ENCODE measurements around the gene CLUH.

The CLUH gene

DNA sequence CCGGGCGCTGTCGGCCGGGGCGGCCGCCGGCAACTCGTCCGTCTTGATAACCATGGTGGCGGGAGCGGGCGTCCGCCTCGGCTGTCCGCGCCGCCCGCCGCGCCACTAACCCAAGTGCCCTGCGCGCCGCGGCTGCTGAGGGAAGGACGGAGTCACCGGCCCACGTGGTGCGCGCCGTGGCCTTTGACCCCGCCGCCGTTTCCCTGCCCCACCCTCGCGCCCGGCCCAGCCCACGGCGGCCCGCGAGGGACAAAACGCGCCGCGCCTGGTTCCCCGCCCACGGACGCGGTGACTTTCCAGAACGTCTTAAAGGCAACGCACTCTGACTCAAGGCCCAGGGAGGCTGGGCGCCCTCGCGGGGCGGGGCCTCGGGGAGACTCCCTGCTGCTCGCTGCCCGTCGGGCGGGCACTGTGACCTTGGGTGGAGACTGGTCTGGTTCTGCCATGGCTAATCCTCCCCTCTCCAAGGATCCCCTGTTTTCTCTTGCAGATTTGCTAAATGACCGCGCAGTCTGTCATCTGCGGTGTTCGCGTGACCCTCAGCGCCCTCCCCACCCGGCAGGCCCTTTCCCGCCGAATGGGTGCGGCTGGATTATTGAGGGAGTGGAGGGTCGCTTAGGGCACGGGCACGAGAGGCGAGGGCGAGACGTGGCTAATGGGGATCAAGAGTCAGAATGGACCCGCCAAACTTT is at the start of gene CLUH:
Gene CLUH, minus strand, starts transcription at position 157 of the 692 bp plus-strand sequence. Its CDS starts 103 bp downstream, at position 54.
- DNase-seq (ENCODE audit: low read depth in 3 of 3, low spot score in 1 of 3): peak; percentile 88 to 97 (median 94)

- no peak for DNase-seq (ENCODE audit: low read depth in 3 of 3, low spot score in 1 of 3)
These were observed 47.3 kb upstream of the CLUH start for GRCh38 chr17:2758870-2759269.

DNA sequence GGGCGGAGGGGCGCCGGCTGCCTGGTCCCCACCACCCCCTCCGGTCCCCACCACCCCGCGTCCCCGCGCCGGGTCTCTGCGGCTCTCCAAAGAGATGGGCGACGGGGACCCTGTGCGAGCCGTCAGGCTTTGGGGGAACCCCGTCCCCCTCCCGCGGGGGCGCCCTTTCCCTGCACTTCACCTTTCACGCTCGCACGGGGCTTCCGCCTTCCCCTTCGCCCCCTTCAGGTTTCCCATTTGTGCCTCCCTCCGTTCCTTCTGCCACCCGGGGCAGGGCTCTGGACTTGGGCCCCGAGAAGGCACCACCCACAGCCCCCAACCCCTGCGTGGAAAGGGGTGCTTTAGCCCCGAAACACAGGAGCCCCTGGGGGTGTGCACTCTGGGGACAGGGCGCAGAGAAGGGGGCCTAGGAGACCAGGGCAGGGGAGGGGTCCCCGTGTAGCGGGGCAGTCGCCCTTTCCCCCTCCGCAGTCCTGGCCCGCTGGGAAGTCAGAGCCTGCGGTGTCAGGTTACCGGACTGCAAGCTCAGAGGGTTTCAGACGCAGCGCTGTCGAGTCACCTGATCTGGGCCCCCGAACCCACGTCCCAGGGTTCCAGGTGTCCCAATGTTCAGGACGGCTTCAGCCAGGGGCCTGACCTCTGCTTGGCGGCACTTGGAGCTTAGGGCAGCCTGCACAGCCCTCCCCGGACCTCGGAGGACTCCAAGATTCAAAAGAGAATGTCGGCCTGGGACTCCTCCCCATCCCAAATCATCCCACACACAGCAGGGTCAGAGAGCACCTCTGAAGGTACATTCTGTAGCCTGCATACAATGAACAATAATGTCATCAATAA is 44.5 kb upstream of the CLUH start:
- DNase-seq (ENCODE audit: low read depth in 3 of 3, low spot score in 1 of 3): no peak

DNA sequence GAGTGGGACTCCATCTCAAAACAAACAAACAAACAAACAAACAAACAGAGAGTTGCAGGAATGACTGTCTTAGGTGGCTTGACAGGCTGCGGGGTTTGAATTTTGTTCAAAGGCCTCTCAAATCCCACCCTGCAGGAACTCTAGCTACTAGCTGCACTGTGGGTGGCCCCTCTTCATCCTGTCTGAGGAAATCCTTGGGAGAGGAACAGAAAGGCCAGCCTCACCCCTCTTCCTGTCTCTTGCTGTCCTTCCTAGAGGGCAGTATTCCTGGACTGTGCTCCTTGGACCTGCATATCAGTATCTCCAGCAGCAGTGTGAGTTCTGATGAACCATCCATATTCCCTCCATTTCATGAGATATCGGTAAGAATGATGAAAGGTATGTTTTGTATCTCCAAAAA is 39.9 kb upstream of the CLUH start:
- no peak for DNase-seq (ENCODE audit: low read depth in 3 of 3, low spot score in 1 of 3)

DNA sequence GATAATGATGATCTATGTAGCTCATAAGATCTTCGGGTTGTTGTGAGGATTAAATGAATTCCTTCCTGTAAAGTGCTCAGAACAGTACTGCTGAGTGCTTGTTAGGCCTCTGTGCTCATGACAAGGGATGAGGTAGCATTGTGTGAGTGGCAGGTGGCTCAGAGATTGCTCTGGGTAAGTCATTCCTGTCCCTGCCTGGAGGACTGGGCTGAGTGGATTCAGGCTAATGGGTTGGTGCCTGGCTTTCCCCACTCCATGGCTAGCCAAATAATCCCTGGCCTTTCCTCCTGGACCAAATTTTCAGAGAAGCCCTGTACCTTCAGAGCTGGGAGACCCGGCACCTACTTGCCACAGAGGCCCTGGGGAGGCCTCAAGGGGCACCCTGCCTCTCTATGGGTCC is 39.2 kb upstream of the CLUH start:
- DNase-seq (ENCODE audit: low read depth in 3 of 3, low spot score in 1 of 3): no peak

- peak; percentile 16 to 63 (median 34) for DNase-seq (ENCODE audit: low read depth in 3 of 3, low spot score in 1 of 3)
These were observed 38.2 kb upstream of the CLUH start for GRCh38 chr17:2749784-2750181.

GRCh38 chr17:2749058-2749783 is 37.7 kb upstream of the CLUH start, which contains the start of gene CCDC92B:
CCDC92B (minus strand) TSS chr17:2749652; CDS start chr17:2735145, 14,507 bp downstream.
- no peak for DNase-seq (ENCODE audit: low read depth in 3 of 3, low spot score in 1 of 3)

DNA sequence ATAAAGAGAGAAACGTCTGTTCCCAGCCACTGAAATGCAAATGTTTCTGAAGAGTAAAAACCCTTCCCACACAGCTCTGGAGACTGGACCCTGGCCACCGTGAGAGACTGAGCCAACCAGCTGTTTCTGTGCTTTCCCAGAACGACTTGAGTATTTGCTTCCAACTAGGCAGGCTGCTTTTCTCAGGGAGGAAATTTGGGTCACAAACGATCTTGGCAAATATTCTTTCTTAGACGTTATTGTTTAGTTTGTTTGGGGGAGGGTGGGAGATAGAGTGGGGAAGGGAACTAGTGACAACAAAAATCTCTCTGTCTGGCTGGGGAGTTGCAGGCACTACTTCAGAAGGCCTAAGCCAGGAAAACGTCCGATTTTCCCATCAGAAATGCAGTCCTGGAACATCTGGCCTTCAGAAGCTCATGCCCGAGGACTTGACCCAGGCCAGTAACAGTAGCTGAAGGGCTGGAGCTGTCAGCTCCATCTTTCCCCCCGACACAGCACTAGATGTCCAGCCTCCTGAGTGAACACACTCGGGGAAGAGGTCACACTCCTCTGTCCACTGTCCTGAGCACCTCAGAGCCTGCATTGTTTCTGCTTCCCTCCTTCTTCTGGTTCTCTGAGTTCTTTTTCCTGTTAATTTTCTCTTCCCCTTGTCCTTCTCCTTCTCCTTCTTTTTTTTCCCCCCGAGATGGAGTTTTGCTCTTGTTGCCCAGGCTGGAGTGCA is 33.9 kb upstream of the CLUH start:
- DNase-seq (ENCODE audit: low read depth in 3 of 3, low spot score in 1 of 3): no peak

- DNase-seq (ENCODE audit: low read depth in 3 of 3, low spot score in 1 of 3): no peak
These were observed 26.1 kb upstream of the CLUH start for GRCh38 chr17:2737693-2738092.

DNA sequence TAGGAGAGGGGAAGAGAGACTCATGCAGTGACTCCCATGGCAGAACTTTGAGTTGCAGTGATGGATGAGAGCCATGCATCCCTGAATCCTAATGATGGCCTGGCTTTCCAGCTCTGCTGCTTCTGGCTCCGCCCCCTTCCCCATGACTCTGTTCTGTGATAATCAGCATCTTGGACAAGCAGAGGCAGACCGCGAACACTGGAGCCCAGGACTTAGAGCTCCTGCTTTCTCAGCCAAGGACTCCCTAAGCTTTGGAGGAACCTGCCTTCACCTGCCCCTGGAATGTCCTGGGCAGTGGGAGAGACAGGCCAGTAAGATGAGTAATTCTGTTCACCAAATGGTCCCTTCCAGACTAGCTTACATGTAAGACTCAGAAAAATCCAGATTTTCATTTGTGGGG is 25.4 kb upstream of the CLUH start:
- DNase-seq (ENCODE audit: low read depth in 3 of 3, low spot score in 1 of 3): no peak

- no peak for DNase-seq (ENCODE audit: low read depth in 3 of 3, low spot score in 1 of 3)
These were observed 24.3 kb upstream of the CLUH start for GRCh38 chr17:2735896-2736295.

DNA sequence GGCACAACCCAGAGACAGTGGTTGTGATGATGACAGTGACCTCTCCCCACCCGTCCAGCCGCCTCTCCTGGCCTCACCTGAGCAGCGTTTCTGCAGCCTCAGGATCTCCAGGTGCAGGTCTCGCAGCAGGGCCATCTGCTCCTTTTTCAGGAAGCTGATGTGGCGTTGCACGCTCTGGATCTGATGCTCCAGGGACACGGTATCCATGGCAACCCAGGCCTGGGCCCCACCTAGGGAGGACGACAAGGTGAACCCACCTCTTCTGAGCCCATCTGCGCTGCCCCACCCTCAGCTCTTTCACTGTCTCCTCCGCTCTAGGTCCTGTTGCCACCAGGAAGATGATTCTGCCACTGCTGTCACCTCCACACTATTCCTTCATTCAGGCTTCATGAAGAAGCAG is 23.4 kb upstream of the CLUH start:
- no peak for DNase-seq (ENCODE audit: low read depth in 3 of 3, low spot score in 1 of 3)

DNA sequence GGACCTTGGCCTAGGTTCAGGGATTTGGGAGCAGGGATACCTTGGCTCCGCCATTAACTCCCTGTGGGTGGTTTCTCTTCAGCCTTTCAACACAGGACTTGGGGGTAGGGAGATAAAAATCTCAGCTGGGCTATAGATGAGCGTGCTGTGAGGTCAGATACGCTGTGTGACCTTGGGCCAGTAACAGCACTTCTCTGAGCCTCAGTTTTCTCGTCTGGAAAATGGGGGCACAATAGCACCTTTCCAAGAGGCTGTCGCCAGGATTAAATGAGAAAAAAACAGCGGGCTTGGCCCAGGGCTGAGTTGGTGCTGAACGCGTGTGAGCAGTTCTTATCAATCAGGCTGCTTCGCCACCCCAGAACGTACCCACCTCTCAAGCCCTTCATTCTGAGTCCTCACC is 20.2 kb upstream of the CLUH start:
- no peak for DNase-seq (ENCODE audit: low read depth in 3 of 3, low spot score in 1 of 3)

DNA sequence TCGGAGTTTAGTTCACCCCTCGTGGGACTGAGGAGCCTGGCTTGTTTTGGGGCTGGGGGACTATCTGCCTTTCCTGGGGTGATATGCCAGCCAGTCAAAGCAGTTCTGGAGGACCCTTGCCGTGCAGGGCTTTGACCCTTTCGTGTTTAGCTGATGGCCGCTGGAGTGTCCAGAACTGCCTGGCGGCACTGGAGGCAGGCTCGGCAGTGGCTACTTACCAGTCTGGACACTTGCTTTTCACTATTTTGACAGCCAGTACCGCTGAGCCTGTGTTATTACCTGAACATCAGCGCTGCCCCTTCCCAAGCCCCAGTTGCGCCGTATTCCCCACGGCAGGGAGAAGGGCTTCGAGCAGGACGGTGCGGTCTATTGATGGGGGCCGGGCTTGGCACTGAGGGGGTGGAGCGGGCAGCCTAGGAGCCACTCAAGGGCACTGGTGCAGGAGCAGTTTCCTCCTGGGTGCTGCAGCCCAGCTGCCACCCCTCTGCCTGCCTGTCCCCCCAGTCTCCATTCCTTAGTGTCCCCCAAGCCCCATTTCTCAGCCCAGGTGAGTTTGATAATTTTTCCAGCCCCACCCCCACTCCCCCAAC is 19.3 kb upstream of the CLUH start:
- DNase-seq (ENCODE audit: low read depth in 3 of 3, low spot score in 1 of 3): no peak

DNA sequence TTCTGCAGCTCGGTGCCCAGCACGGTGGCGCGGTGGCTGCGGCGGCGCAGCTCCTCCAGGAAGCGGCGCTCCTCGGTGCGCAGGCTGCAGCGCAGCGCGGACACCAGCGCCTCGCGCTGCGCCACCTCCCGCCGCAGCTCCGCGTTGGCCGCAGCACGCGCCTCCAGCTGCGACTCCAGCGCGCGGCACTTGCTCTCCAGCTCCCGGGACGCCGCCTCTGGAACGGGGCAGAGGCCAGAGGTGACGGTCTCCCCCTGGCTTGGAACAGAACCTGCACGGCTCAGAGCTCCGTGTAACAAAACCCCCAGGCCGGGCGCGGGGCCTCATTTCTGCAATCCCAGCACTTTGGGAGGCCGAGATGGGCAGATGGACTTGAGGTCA is 13.2 kb upstream of the CLUH start:
- DNase-seq (ENCODE audit: low read depth in 3 of 3, low spot score in 1 of 3): peak in 1 of 3 donors; percentile 35

- no peak for DNase-seq (ENCODE audit: low read depth in 3 of 3, low spot score in 1 of 3)
These were observed 12.6 kb upstream of the CLUH start for GRCh38 chr17:2723997-2724783.

DNA sequence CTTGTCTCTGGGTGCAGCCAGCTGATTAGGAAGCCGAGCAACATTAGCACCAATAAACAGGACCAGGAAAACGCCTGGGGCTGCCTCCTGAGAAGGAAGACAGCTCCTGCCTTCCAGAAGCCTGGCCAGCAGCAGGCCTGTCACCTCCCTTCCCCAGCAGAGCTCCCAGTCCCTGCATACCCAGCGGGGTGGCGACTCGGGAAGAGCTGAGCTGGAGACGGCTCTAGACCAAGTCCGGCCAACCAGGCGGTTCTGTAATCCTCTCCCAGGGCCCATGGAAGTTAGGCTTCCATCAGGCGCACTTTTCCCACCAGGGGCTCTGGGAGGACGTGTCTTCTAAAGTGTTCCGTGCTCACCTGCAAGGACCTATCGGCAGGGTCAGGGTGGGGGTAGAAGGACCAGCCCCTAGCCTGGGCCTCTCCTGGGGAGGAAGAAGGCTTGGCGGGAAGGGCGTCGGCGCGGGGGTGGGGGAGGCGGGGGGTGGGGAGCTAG is 12.0 kb upstream of the CLUH start:
- DNase-seq (ENCODE audit: low read depth in 3 of 3, low spot score in 1 of 3): no peak

- no peak for DNase-seq (ENCODE audit: low read depth in 3 of 3, low spot score in 1 of 3)
These were observed 11.0 kb upstream of the CLUH start for GRCh38 chr17:2722611-2723010.

DNA sequence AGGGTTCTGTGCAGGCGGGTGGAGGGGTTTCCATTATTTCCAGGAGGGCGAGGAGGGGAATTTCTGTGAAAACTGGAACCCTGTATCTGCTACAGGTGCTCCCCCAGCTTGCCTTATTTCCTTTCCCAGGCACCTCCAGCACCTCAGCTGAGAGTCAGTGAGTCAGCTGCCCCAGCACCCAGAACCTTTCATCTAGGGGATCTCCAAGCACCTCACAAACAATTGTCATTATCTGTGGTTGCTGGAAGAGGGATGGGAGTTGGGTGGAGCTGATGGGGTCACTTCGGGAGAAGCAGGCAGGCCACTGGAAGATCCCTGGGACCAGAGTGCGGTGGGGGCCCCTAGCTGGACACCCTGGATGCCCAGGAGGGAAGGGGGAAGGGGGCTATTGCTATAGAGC is 10.0 kb upstream of the CLUH start:
- no peak for DNase-seq (ENCODE audit: low read depth in 3 of 3, low spot score in 1 of 3)

DNA sequence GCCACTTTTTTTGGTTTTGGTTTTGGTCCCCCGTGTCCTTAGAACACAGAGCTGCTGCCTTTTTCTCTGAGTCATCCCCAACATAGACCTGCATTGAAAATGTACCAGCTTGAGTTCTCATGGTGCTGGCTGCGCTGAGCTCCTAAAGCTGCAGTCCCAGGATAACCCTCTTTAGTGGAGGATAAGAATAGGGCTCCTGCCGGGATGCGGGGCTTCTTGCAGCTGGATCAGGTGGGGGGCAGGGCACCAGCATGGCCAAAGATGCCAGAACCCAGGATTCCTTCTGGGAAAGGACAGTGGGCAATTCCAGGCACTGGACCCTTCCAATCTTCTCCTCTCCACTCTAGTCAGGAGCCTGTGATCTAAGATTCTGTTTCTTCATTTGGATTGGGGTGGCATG is 8.3 kb upstream of the CLUH start:
- no peak for DNase-seq (ENCODE audit: low read depth in 3 of 3, low spot score in 1 of 3)

Data from stimulated activated CD4-positive, alpha-beta T cell treated with anti-CD3 and anti-CD28 coated beads, TNF-alpha, amount 100 ng/mL, for 1 hour (primary cell).